ENCODE data around the gene MIAT.

MIAT gene

DNA sequence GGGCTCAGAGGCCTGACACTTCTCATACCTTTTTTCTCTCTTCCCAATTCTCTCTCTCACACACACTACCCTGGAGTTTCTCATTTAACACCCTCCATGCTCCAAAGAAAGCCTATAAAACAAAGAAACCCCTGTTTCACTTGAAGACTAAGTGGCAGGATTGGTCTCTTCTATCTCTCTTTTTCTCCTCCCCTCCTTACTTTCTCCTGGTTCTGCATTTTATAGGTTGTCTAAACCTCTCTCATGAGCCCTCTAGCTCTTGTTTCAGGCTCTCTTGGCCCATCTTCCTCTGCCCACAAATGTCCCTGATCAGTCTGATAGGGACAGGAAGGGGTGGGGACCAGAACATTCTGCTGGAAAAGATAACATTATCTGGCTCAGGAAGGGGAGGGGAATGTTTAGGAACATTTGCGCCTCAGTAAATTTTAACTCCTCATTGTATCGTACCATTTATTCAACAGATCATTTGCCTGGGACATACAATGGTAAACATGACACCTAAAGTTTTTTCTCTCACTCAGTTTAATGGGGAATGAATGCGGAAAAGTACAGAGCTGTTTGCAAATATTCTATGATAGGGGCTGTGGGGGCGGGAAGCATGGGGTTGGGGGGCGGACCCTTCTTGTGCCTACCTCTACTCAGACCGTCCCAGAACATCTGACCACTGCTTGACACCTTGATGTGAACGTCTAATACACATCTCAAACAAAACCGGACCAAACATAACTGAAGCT lies 24.8 kb upstream of the MIAT start:
- DNase-seq (ENCODE audit: low read depth) = no peak

DNA sequence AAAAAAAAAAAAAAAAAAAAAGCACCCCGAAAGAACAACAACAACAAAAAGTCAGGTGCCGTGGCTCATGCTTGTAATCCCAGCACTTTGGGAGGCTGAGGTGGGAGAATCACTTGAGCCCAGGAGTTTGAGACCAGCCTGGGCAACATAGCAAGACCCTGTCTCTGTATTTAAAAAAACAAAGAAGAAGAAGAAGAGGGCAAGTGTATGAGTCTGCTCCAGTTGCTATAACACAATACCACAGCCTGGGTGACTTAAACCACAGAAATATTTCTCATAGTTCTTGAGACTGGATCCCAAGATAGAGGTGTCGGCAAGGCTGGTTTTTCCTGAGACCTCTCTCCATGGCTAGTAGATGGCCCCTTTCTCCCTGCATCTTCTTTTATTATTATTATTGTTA lies 23.2 kb upstream of the MIAT start:
- no peak for DNase-seq (ENCODE audit: low read depth)

DNA sequence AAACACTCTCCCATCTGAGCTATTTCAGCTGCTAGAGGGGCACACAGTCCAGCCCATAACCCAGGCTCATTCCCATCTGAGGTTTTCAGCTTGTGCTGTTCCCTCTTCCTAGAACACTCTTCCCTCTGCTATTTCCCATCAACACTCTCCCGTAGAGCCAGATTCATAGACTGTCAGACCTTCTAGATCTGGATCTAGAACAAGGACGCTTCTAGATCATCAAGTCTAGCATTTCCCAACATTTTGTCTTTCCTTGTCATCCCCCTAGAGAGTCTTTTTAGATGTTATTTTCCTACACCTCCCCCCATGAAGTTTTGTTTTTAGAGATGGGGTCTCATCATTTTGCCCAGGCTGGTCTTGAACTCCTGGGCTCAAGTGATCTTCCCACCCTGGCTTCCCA lies 22.3 kb upstream of the MIAT start:
- DNase-seq (ENCODE audit: low read depth) = no peak

DNA sequence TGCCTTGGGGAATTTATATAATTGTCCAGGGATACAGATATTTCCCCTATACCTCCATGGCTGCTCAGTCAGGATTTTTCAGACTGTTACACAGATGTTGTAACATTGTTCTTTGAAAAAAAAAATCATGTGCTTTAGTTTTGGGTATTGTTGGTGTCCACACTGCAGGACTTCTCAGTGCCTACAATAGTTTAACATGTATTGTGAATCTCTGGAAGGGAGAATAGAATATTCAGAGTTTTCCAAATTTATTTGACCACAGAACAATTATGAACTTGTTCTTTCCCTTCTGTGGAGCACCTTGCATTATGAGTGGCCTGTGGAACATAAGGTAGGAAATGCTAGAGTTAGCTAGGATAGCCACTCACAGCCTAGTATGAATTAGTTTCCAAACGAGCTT lies 21.1 kb upstream of the MIAT start:
- DNase-seq (ENCODE audit: low read depth) = no peak

DNA sequence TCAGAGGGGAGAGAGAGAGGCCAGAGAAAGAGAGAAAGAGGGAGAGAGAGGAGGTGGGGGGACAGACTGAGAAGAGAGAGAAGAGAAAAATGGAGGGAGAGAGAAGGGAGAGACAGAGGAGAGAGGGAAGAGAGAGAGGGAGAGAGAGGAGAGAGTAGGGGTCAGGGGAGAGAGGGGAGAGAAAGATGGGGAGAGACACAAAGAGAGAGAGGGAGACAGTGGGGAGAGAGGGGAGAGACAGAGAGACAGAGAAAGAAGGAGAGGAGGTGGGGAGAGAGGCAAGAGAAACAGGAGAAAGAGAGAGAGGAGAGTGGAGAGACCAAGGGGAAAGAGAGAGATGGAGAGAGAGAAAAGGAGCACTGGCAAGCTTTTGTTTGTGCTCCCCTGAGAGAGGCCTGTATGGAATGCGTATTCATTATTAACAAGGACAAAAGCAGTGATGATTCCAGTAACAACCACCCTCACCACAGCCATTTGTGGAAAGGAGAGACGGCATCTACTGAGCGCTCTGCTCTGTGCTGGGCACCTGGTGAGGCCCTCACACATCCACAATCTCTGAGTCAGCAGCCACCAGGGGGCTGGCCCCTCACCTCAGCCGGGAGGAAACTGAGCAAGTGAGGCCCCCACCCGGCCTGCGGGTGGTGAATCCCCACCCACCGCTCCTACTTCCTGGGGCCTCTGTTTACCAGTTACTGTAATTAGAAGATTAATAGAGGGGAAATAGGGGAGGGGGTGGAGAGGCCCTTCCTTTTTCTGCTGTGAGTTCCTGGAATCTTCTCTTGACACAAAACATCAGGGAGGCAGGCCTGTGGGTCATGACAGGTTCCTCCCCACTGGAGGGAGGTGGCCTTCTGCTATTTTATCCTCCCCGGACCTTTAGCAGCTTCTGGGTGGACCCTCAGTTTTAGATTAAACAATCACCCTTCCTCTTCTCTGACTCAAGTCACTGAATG lies 14.6 kb upstream of the MIAT start:
- DNase-seq (ENCODE audit: low read depth) = peak; percentile 79

DNA sequence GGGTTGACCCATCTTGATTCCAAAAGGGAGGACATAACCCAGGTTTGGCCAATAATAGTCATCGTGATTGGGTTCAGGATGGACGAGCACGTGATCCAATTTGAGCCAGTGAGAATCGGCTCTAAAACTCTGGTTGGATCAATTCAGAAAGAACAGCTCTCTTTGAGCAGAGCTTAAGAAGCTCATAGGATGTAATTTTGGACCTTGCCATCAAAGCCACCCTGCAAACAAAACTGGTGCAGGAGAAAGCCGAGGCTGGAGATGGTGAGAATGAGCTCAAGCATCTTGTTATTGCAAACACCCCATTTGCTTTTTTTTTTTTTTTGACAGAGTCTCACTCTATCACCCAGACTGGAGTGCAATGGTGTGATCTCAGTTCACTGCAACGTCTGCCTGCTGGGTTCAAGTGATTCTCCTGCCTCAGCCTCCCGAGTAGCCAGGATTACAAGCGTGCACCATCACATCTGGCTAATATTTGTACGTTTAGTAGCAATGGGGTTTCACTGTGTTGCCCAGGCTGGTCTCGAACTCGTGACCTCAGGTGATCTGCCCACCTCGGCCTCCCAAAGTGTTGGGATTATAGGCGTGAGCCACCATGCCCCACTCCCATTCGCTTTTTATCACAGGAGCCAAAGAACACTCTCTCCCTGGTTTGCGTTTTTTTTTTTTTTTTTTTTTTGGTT lies 13.8 kb upstream of the MIAT start:
- DNase-seq (ENCODE audit: low read depth) = no peak

DNA sequence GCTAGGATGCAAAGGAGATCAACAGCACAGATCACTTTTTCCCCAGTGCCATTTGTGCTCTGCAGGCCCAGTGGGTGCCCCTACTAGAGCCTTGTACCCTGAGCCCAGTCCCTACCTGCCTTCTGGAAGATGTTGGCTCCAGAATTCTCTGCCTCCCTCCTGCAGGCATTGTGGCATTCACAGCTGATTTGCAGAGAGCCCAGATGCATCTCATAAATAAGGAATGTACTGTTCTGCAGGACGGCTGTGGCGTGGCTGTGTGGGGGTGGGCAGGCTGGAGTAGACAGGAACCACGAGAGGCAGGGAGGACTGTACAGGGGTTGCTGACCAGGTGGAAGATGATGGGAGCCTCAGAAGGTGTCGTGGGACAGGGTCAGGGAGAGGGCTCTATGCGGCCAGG lies 11.2 kb upstream of the MIAT start:
- no peak for DNase-seq (ENCODE audit: low read depth)

DNA sequence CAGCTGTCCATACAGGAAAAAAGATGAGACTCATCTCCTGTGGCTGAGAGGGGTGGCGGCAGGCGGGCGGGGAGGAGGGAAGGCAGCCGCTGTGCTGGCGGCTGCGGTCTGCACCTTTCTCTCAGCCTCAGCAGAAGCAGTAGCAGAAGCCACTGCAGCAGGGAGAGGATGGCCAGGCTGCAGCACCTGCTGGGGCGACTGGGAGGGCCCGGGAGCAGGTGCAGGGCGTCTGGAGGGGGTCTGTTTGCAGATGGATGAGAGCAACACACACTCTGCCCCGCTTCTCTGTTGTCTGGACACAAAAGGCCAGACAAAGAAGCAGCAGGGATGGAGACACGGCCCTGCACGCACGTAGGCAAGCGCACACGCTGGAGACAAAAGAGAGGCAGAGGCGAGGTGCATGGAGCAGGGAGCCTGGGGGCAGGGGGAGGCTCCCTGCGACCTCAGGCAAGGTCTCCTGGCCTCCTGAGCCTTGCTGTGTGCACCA lies 9.3 kb upstream of the MIAT start:
- DNase-seq (ENCODE audit: low read depth) = no peak

DNA sequence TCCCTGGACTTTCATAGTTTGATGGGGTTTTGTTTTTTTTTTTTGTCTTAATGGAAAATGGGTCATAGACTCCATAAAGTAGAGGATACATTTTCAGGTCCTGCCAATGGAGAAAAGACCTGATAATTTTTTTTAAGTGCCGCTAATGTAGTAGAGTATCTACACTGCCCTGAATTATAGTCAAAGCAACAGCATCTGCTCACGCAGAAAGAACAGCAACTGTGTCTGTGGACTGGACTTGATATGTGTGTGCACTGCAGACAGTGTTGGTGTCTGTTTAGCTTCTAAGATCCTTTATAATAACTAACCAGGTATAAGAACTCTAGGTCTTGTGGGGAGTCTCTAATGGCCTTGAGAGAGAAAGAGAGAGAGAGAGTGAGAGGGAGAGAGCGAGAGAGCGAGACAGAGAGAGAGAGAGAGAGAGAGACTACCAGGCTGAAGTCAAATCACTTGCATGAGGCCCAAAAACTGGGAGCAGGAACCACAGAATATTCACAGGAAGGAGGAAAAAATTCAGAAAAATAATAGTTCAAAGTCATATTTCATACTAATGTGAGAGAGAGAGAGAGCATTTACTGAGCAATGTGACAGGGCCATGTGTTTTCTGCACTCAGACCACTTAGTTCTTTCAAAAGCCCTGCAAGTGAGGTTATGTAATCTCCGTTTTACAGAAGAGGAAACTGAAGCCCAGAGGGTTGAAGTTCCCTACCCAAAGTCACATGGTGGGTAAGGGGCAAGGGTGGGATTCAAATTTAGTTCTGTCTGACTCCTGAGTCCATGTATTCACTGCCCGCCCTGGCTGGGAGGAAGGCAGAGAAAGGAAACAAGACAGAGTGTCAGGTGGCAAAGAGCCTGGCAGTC lies 8.6 kb upstream of the MIAT start:
- DNase-seq (ENCODE audit: low read depth) = no peak

DNA sequence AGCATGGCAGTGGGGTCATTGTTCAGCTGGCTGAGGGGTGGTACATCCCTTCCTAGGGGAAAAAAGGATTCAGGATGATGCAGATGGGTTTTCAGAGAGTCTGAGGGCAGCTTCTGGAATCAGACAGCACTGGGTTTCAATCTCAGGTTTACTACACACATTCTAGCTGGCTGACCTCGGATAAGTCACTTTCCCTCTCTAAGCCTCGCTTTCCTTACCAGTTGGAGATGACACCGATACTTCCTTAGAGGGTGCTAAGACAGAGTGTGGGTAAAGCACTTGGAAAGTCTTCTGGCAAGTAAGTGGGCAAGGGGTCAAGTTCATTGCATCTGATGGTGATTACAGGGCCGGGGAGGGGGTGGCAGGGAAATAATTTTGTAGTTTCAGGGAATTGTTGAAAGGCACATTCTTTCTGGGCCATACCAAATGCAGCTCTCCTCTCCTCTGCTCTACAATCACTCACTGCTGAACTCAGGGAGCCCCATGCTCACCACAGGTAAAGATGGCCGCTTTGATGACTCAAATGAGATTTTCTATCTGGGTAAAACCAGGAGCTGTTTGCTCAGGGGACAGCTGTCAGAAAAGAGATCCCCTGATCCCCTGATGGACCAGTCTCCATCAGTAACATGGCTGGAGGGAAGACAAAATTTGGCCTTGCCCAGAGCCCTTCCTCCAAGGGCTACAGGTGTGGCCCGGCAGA lies 6.5 kb upstream of the MIAT start:
- no peak for DNase-seq (ENCODE audit: low read depth)

DNA sequence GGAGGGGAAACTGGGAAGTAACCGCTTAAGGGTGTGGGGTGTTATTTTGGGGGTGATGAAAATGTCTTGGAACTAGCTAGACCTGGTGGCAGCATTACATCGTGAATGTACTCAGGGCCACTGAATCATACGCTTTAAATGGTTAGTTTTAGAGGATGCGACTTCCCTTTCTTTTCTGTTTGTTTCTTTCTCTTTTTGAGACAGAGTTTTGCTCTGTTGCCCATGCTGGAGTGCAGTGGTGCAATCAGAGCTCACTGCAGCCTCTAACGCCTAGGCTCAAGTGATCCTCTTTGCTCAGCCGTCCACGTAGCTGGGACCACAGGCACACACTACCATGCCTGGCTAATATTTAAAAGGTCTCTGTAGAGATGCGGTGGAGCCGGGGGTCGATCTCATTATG lies 5.6 kb upstream of the MIAT start:
- no peak for DNase-seq (ENCODE audit: low read depth)

DNA sequence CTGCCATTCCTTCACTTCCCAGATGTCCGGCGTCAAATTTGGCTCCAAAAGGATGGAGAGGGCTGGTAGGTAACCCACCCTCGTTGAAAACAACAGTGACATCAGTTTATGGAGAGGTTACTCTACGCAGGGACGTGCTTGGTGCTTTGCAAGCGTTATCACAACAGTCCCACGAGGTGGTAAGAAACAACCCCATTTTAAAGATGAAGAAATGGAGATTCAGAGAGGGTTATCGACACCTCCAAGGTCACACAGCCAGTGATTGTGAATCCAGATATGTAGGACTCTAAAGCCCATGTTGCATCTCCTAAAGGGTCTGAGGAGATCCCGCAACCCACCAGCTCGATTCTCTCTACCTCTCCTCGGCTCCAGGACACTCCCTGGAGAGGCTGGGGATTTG lies 773 bp downstream of the MIAT start:
- DNase-seq (ENCODE audit: low read depth) = no peak

DNA sequence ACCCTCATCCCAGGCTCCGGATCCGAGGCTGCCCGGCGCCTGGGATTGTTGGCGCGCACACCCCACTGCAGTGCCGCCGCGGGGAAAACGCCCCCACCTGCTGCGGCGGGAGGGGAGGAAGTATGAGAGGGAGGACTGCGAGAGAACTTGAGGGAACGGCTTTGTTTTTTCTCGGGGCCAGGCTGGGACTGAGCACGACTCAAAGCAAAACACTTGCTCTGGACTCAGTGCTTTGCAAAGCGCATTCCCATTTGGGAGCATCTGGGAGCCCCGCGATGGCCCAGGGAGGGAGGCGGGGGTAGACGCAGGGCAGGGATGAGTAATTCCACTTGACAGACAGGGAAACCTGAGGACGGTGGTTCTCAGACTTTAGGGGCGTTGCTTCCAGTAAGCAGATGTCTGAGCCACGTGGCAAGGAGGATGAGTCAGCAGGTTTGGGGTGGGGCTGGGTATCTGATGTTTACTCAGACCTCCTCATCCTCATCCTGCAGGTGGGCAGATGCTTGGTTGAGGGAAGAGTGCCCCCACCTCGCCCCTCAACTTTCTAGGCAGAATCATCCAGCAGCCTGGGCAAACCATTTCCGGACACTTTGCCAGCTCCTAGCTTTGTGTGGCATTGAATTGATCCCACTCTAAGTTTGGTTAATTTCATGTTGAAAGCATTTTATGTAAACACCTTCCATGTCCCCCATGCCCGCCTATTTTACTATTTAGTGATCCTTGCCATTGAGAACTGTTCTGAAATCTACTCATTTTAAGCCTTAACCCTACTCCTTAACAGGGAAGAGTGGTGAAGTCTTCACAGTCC lies 1.5 kb downstream of the MIAT start:
- peak; percentile 72 for DNase-seq (ENCODE audit: low read depth)

DNA sequence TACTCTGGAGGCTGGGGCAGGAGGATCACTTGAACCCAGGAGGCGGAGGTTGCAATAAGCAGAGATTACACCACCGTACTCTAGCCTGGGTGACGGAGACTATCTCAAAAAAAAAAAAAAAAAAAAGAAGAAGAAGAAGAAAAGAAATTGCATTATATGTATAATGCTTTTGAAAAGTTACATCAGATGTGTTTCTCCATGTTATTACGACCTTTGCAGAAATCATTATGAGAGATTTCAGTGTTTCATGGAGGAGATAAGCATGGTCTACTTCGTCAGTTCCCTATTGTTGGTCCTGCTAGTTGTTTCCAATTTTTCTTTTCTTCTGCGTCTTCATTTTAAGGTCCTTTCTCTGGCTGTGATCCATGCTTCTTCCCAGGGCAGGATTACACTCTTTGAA lies 3.0 kb downstream of the MIAT start:
- DNase-seq (ENCODE audit: low read depth) = no peak

DNA sequence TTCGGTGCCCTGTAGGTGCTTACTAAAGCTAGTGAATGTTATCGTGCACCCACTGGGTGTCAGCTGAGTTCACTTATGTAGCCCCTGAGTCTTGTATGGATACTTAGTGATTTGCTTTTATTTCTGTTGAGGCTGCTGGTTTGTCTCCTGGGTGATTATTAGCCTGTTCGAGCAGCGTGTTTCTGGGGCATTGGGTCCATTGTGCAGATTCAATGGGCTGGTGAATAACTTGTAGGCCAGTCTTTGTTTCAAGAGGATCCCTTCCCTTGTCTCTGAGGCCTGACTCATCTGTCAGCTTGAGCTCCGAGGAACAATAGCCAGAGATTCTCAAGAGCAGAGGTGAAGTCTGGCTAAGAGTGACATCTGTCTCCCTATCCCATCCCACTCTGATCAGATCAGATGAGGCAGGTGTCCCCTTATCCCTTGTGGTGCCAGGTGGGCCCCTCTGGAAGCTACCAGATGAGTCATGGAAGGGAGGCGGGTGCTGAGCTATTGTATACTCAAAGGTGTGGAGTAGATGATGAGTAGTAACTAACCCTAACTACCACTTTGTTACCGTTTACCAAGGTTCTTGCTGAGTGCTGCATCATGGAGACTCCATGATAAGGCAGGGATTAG lies 3.7 kb downstream of the MIAT start:
- no peak for DNase-seq (ENCODE audit: low read depth)

DNA sequence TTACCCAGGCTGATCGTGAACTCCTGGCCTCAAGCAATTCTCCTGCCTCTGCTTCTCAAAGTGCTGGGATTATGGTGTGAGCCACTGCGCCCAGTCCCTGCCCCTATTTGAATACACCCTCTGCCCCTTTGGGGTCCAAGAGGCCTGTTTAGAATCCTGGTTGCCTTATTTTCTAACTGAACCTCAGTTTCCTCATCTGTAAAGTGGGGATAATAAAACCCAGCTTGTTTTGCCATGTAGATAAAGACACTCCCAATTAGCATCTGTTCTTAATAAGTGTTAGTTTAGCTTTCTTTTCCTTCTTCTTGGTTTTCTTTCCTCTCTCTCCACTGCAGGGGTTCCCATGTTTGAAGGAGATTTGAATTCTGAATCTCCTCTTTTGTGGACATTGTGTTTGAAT lies 4.8 kb downstream of the MIAT start:
- DNase-seq (ENCODE audit: low read depth) = no peak

DNA sequence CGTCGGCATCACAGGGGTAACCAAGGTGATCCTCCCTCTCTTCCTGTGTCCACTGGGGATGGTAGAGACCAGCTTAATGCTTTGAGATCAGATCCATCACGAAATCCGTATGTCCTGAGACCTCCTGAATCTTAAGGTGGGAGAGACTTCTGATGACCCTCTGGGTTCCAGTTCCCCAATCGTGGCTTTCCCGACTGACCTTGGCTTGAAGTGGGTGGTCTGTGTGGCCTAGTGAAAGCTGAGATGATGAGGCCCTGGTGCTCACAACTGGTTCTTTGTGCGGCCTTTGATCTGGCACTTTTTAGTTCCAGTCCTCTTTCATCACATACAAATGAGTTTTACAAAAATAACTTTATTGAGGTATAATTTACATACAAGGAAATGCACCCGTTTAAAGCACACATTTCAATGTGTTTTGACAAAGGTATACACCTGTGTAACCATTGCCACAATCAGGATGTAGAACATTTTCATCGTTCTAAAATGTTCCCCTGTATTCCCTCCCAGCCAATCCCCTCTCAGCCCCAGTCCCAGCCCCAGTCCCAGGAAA lies 6.1 kb downstream of the MIAT start:
- DNase-seq (ENCODE audit: low read depth) = no peak

DNA sequence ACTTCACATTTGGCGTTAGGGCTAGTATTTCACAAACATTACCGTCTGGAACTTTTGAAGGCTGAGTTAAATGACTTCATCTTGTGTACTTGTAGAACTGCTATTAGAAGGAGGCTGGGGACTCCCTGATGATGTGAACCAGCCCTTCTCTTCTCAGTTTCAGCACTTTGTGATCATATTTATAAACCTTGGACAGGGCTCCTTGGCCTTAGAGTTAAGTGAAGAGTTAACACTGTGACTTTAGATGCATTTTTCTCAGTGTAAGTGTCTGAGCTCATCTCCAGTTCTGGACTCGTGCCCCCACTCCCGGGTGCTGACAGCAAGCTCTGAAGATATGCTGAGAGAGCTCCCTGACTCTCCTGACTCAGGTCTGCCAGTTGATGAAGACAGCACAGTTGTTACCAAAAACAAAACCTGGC lies 8.4 kb downstream of the MIAT start:
- no peak for DNase-seq (ENCODE audit: low read depth)

DNA sequence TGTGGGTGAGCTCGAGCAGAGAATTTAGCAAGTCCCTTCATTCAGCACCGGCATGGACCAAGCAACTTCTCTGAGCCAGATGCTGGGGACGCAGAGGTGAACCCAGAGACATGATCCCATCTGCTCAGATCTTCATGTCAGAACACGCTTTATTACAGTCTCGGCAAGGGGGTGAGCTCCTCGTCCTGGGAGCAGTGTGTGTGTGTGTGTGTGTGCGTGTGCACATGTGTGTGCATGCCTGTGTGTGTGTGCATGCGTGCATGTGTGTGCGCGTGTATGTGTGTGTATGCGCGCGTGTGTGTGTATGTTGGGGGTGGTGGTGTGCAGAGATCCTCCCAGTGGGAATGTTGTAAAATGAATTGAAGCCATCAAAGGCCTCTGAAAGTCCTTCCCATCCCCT lies 9.8 kb downstream of the MIAT start:
- DNase-seq (ENCODE audit: low read depth) = no peak

Data from activated T-cell treated with anti-CD3 and anti-CD28 coated beads for 48 hours (primary cell).